Measurements from ENCODE around the gene NFYC.

Gene NFYC

GRCh38 chr1:40758004-40758403 is 66.5 kb downstream of the NFYC start:
- H3K36me3 Mint-ChIP-seq (ENCODE audit: low read depth), result peaks cover 63% of the 10 kb centered on the region

GRCh38 chr1:40758578-40759343 is 67.3 kb downstream of the NFYC start:
- H3K4me1 Mint-ChIP-seq, result peaks cover 11% of the 10 kb centered on the region
- H3K36me3 Mint-ChIP-seq (ENCODE audit: low read depth), result peaks cover 60% of the 10 kb centered on the region
- no peak overlapping the region for H3K27ac Mint-ChIP-seq
- no peak for TF ChIP-seq CTCF (IDR thresholded peaks at IDR 0.05)
- H3K27me3 Mint-ChIP-seq (ENCODE audit: low read depth, poor library complexity), result no peaks in the 10 kb centered on the region
- no peaks in the 10 kb centered on the region for H3K9me3 Mint-ChIP-seq
- H3K4me3 Mint-ChIP-seq, result no peak overlapping the region
- DNase-seq, result no peak

More at GRCh38 chr1:40758004-40758403, 66.5 kb downstream of the NFYC start:
- H3K9me3 Mint-ChIP-seq, result no peaks in the 10 kb centered on the region
- H3K27ac Mint-ChIP-seq, result no peak overlapping the region
- H3K4me3 Mint-ChIP-seq, result no peak overlapping the region
- no peak for DNase-seq
- no peak for TF ChIP-seq CTCF (IDR thresholded peaks at IDR 0.05)
- no peaks in the 10 kb centered on the region for H3K27me3 Mint-ChIP-seq (ENCODE audit: low read depth, poor library complexity)
- H3K4me1 Mint-ChIP-seq, result peaks cover 11% of the 10 kb centered on the region

GRCh38 chr1:40760984-40761383 is 69.5 kb downstream of the NFYC start:
- Mint-ChIP-seq H3K27ac (no peak overlapping the region), H3K4me1 (peaks cover 11% of the 10 kb centered on the region), H3K27me3 (ENCODE audit: low read depth, poor library complexity) (no peaks in the 10 kb centered on the region), H3K36me3 (ENCODE audit: low read depth) (peaks cover 62% of the 10 kb centered on the region), H3K9me3 (no peaks in the 10 kb centered on the region), H3K4me3 (no peak overlapping the region)
- no peak for TF ChIP-seq CTCF (IDR thresholded peaks at IDR 0.05)
- DNase-seq, result no peak

- no peak overlapping the region for H3K4me3 Mint-ChIP-seq
- no peak for TF ChIP-seq CTCF (IDR thresholded peaks at IDR 0.05)
- no peaks in the 10 kb centered on the region for H3K27me3 Mint-ChIP-seq (ENCODE audit: low read depth, poor library complexity)
- peaks cover 68% of the 10 kb centered on the region for H3K36me3 Mint-ChIP-seq (ENCODE audit: low read depth)
- no peaks in the 10 kb centered on the region for H3K9me3 Mint-ChIP-seq
- H3K4me1 Mint-ChIP-seq, result peaks cover under 1% of the 10 kb centered on the region
- H3K27ac Mint-ChIP-seq, result no peak overlapping the region
- no peak for DNase-seq
Observed at GRCh38 chr1:40762144-40762923, 70.8 kb downstream of the NFYC start.

- H3K4me3 Mint-ChIP-seq, result no peak overlapping the region
- H3K4me1 Mint-ChIP-seq, result no peaks in the 10 kb centered on the region
- no peaks in the 10 kb centered on the region for H3K9me3 Mint-ChIP-seq
- no peak for DNase-seq
- no peaks in the 10 kb centered on the region for H3K27me3 Mint-ChIP-seq (ENCODE audit: low read depth, poor library complexity)
- peaks cover 72% of the 10 kb centered on the region for H3K36me3 Mint-ChIP-seq (ENCODE audit: low read depth)
- TF ChIP-seq CTCF (IDR thresholded peaks at IDR 0.05), result no peak
- H3K27ac Mint-ChIP-seq, result peak overlapping the region; percentile 40
Observed at GRCh38 chr1:40763742-40764532, 72.4 kb downstream of the NFYC start.

All from nephron progenitor cell (in vitro differentiated cells).